Caco-2 (cell line): ENCODE results near the gene ALDH16A1. TPM values are rescaled to one million over a fixed set of nuclear protein-coding genes. Genes with fewer than 3 reads are reported as not detected.

Source experiments
- BruUV-seq: library from RNA; stranded (reverse); fragments of 400-500 nt; replicated peaks from 2 replicates; lab custom pipeline; 2021; lab: Mats Ljungman, UMichigan
- CTCF ChIA-PET: fragments of 300-600 bp; sonication (Branson Sonifier 250); formaldehyde crosslinking; loops from one replicate; lab custom pipeline; 2022; ENCODE audit warnings: antibody characterized with exemption; lab: Charles Lee
- POLR2A ChIA-PET: fragments of 300-600 bp; sonication (Branson Sonifier 250); formaldehyde crosslinking; loops from one replicate; lab custom pipeline; 2022; ENCODE audit warnings: antibody characterized with exemption; lab: Charles Lee
- DNase-seq, 2 experiments: peaks; one replicate each; pipeline versions ENCODE4 v3.0.0 to v3.0.0-alpha.2; 2020 to 2022
- H3K27me3 ChIP-seq: replicated peaks from 2 replicates; pipeline ENCODE4 v1.6.0; 2011; ENCODE audit warnings: low read length; ENCODE audit not compliant: control insufficient read depth, insufficient read depth
- H3K36me3 ChIP-seq: 2 replicates; pipeline ENCODE4 v1.5.1; 2011; ENCODE audit warnings: low read length; ENCODE audit not compliant: control insufficient read depth, insufficient read depth
- H3K4me1 ChIP-seq: fragments of 250-450 bp; sonication (Bioruptor Pico); 2 replicates; pipeline ENCODE4 v1.5.1; 2020; ENCODE audit warnings: mild to moderate bottlenecking
- H3K4me3 ChIP-seq: 2 replicates; pipeline ENCODE4 v1.5.1; 2011; ENCODE audit warnings: low read depth, mild to moderate bottlenecking, control low read depth, low read length
- H3K9me3 ChIP-seq: fragments of 250-450 bp; sonication (Bioruptor Pico); 2 replicates; pipeline ENCODE4 v1.5.1; 2020; ENCODE audit warnings: mild to moderate bottlenecking, moderate library complexity
- H3K27ac Mint-ChIP-seq: one replicate; pipeline ENCODE4 v1.8.0; 2022; ENCODE audit warnings: mixed read lengths; ENCODE audit not compliant: unreplicated experiment
- H3K27me3 Mint-ChIP-seq: one replicate; pipeline ENCODE4 v1.8.0; 2022; ENCODE audit warnings: mixed read lengths; ENCODE audit not compliant: insufficient read depth, unreplicated experiment
- H3K36me3 Mint-ChIP-seq: one replicate; pipeline ENCODE4 v1.8.0; 2022; ENCODE audit warnings: mild to moderate bottlenecking, mixed read lengths; ENCODE audit not compliant: insufficient read depth, unreplicated experiment
- H3K4me1 Mint-ChIP-seq: one replicate; pipeline ENCODE4 v1.8.0; 2022; ENCODE audit warnings: low read depth, mixed read lengths; ENCODE audit not compliant: unreplicated experiment
- H3K4me3 Mint-ChIP-seq: one replicate; pipeline ENCODE4 v1.8.0; 2022; ENCODE audit warnings: mild to moderate bottlenecking, moderate library complexity, mixed read lengths; ENCODE audit not compliant: unreplicated experiment
- H3K9me3 Mint-ChIP-seq: one replicate; pipeline ENCODE4 v1.8.0; 2022; ENCODE audit warnings: mixed read lengths; ENCODE audit not compliant: unreplicated experiment
- CTCF ChIP-seq, 2 experiments: fragments of 200-600 bp in 1 of 2; IDR thresholded peaks; 1 replicate in 1 of 2; 2 replicates in 1 of 2; pipeline versions ENCODE4 v1.5.1 to v1.8.0; 2011 to 2022; ENCODE audit warnings: antibody characterized with exemption in 1 of 2, control low read depth in 1 of 2, inconsistent platforms in 1 of 2, low read depth in 1 of 2, low read length in 1 of 2, mild to moderate bottlenecking in 1 of 2, moderate library complexity in 1 of 2; ENCODE audit not compliant: insufficient read depth in 1 of 2, severe bottlenecking in 1 of 2, unreplicated experiment in 1 of 2
- intact Hi-C: fragments of 100-400 bp; cut with micrococcal nuclease; formaldehyde crosslinking; loops from one replicate; pipeline ENCODE4 v1.10.0; 2022; ENCODE audit not compliant: unreplicated experiment
- total RNA-seq: library from RNA; stranded (reverse); gene quantifications from 2 replicates; pipeline ENCODE4 v1.2.3, GENCODE V29; 2022

Gene ALDH16A1
- total RNA-seq, 1 experiment from 2014 or later: 45.0 TPM

GRCh38 chr19:49490287-49491029 lies 37.4 kb downstream of the ALDH16A1 start:
- BruUV-seq: no TSS peak
- Histone ChIP-seq H3K4me1 (peaks cover 15% of the 10 kb centered on the region; the same call in 1 of the 2 replicates), H3K4me3 (no peak overlapping the region), H3K9me3 (no peaks in the 10 kb centered on the region), H3K27me3 (no peaks in the 10 kb centered on the region), H3K36me3 (peaks cover 8% of the 10 kb centered on the region)
- Mint-ChIP-seq H3K4me1 (no peaks in the 10 kb centered on the region), H3K4me3 (peak overlapping the region; percentile 97), H3K27me3 (no peaks in the 10 kb centered on the region), H3K36me3 (peaks cover 86% of the 10 kb centered on the region), H3K9me3 (no peaks in the 10 kb centered on the region), H3K27ac (peak overlapping the region; percentile 99)
- CTCF ChIA-PET: no interaction called here
- TF ChIP-seq CTCF (IDR thresholded peaks at IDR 0.05; ENCODE audit: insufficient read depth in 1 of 2, low read depth in 1 of 2, low read length in 1 of 2, severe bottlenecking in 1 of 2, unreplicated experiment in 1 of 2): no peak
- no peak for DNase-seq
- POLR2A ChIA-PET: no interaction called here
- intact Hi-C loops: no loop called here

- no peaks in the 10 kb centered on the region for H3K27me3 ChIP-seq
- H3K4me1 ChIP-seq: peaks cover 17% of the 10 kb centered on the region; the same call in 1 of the 2 replicates
- peak overlapping the region; percentile 97 for H3K4me3 Mint-ChIP-seq
- no peaks in the 10 kb centered on the region for H3K4me1 Mint-ChIP-seq
- no peak for DNase-seq
- peak overlapping the region; percentile 99 for H3K27ac Mint-ChIP-seq
- no peaks in the 10 kb centered on the region for H3K9me3 ChIP-seq
- intact Hi-C loops: no loop called here
- POLR2A ChIA-PET: no interaction called here
- TF ChIP-seq CTCF (IDR thresholded peaks at IDR 0.05; ENCODE audit: insufficient read depth in 1 of 2, low read depth in 1 of 2, low read length in 1 of 2, severe bottlenecking in 1 of 2, unreplicated experiment in 1 of 2): no peak
- peaks cover 94% of the 10 kb centered on the region for H3K36me3 Mint-ChIP-seq
- H3K27me3 Mint-ChIP-seq: no peaks in the 10 kb centered on the region
- peaks cover 8% of the 10 kb centered on the region for H3K36me3 ChIP-seq
- no peak overlapping the region for H3K4me3 ChIP-seq
- no TSS peak for BruUV-seq
- H3K9me3 Mint-ChIP-seq: no peaks in the 10 kb centered on the region
- CTCF ChIA-PET: no interaction called here
Observed at GRCh38 chr19:49491030-49491803, 38.2 kb downstream of the ALDH16A1 start.

GRCh38 chr19:49491804-49492572 lies 39.0 kb downstream of the ALDH16A1 start:
- Mint-ChIP-seq H3K9me3 (no peaks in the 10 kb centered on the region), H3K4me1 (no peaks in the 10 kb centered on the region), H3K4me3 (no peak overlapping the region), H3K27ac (peak overlapping the region; percentile 76), H3K27me3 (no peaks in the 10 kb centered on the region), H3K36me3 (peaks cover 100% of the 10 kb centered on the region)
- no peak for TF ChIP-seq CTCF (IDR thresholded peaks at IDR 0.05; ENCODE audit: insufficient read depth in 1 of 2, low read depth in 1 of 2, low read length in 1 of 2, severe bottlenecking in 1 of 2, unreplicated experiment in 1 of 2)
- peaks cover 17% of the 10 kb centered on the region; the same call in 1 of the 2 replicates for H3K4me1 ChIP-seq
- H3K4me3 ChIP-seq: no peak overlapping the region
- H3K9me3 ChIP-seq: no peaks in the 10 kb centered on the region
- CTCF ChIA-PET: no interaction called here
- H3K27me3 ChIP-seq: no peaks in the 10 kb centered on the region
- no TSS peak for BruUV-seq
- no peak for DNase-seq
- intact Hi-C loops: no loop called here
- POLR2A ChIA-PET: interaction anchor here (0.9 kb wide), 1 partner anchor 39 kb away, joined by 3 read pairs; the partner anchor contains the start of gene ALDH16A1
- peaks cover 8% of the 10 kb centered on the region for H3K36me3 ChIP-seq
